Tibial nerve (tissue), 4 donors: ENCODE results near the gene CFAP45. TPM values are rescaled to one million over a fixed set of nuclear protein-coding genes. Genes with fewer than 3 reads are reported as not detected.

Experiments used
- DNase-seq, 2 donors: peaks; one replicate each; pipeline ENCODE4 v3.0.0-alpha.2; 2019; ENCODE audit warnings: low spot score in 2 of 2
- H3K27ac ChIP-seq, 4 donors: fragments of 200-600 bp; sonication (generic) in 3 of 4; one replicate each; pipeline ENCODE4 v1.5.1; 2017 to 2019; ENCODE audit warnings: mild to moderate bottlenecking in 1 of 4
- H3K27me3 ChIP-seq, 2 donors: fragments of 200-600 bp; sonication (generic) in 1 of 2; one replicate each; pipeline versions ENCODE4 v1.5.1 to v1.6.0; 2017 to 2019
- H3K36me3 ChIP-seq, 3 donors: fragments of 200-600 bp; sonication (generic); one replicate each; pipeline ENCODE4 v1.5.1; 2018 to 2019
- H3K4me1 ChIP-seq, 4 donors: fragments of 200-600 bp; sonication (generic) in 3 of 4; one replicate each; pipeline ENCODE4 v1.5.1; 2017 to 2019
- H3K4me3 ChIP-seq, 4 donors: fragments of 200-600 bp; sonication (generic) in 3 of 4; one replicate each; pipeline ENCODE4 v1.5.1; 2017 to 2019; ENCODE audit warnings: mild to moderate bottlenecking in 1 of 4, moderate library complexity in 1 of 4
- H3K9me3 ChIP-seq, 4 donors: fragments of 200-600 bp; sonication (generic) in 3 of 4; one replicate each; pipeline ENCODE4 v1.5.1; 2017 to 2019
- EP300 ChIP-seq, 2 donors: sonication (generic); formaldehyde crosslinking; IDR thresholded peaks; one replicate each; pipeline ENCODE4 v1.6.1; 2017; ENCODE audit warnings: antibody characterized with exemption in 2 of 2, mild to moderate bottlenecking in 1 of 2
- POLR2A ChIP-seq, 2 donors: fragments of 450-650 bp; IDR thresholded peaks; one replicate each; pipeline ENCODE4 v1.6.1; 2017; ENCODE audit warnings: antibody characterized with exemption in 2 of 2, mild to moderate bottlenecking in 2 of 2, moderate library complexity in 2 of 2
- WGBS, 2 donors: methylation state at CpG; one replicate each; pipeline ENCODE4 v1.1.5; 2018; 5-methylcytosine and 5-hydroxymethylcytosine counted together
- total RNA-seq, 4 donors: library from RNA; depleted of rRNA; stranded (reverse); fragments of >200 nt; gene quantifications; one replicate each; pipeline ENCODE4 v1.1.0, GENCODE V29; 2016
- TF ChIP-seq, protein P1 (sequence below), 5 experiments: fragments of 200-600 bp in 3 of 5; fragments of 450-650 bp in 2 of 5; sonication (generic) in 3 of 5; IDR thresholded peaks; one replicate each; pipeline ENCODE4 v1.5.1; 2016 to 2019; ENCODE audit warnings: antibody characterized with exemption in 5 of 5, mild to moderate bottlenecking in 3 of 5, moderate library complexity in 2 of 5

The CFAP45 gene
- total RNA-seq, 4 donors from 2014 or later: 0.39 to 0.66 (median 0.63) TPM; not detected in 1

DNA sequence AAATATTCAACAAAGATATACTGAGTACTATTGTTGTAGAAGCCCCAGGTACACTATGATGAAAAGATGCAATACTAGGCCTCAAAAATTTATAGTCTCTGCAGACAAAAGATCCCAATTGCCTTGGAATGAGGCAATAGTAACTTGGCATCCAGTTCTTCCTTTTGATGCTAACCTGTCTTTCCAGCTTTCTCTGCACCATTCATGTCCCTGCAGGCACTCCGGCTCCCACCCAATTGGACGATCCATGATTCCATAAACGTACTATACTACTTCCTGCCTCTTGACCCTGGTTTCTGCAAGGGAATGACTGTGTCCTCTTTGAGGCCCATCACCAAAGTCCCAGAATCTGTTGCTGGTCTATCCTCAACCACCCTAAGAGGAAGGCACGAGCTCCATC is 33.4 kb upstream of the CFAP45 start:
- TF ChIP-seq, protein P1, sequence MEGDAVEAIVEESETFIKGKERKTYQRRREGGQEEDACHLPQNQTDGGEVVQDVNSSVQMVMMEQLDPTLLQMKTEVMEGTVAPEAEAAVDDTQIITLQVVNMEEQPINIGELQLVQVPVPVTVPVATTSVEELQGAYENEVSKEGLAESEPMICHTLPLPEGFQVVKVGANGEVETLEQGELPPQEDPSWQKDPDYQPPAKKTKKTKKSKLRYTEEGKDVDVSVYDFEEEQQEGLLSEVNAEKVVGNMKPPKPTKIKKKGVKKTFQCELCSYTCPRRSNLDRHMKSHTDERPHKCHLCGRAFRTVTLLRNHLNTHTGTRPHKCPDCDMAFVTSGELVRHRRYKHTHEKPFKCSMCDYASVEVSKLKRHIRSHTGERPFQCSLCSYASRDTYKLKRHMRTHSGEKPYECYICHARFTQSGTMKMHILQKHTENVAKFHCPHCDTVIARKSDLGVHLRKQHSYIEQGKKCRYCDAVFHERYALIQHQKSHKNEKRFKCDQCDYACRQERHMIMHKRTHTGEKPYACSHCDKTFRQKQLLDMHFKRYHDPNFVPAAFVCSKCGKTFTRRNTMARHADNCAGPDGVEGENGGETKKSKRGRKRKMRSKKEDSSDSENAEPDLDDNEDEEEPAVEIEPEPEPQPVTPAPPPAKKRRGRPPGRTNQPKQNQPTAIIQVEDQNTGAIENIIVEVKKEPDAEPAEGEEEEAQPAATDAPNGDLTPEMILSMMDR (IDR thresholded peaks at IDR 0.05): no peak
- TF ChIP-seq EP300 (IDR thresholded peaks at IDR 0.05) (no peak), POLR2A (IDR thresholded peaks at IDR 0.05) (no peak)
- H3K9me3 ChIP-seq: no peaks in the 10 kb centered on the region
- H3K27ac ChIP-seq: no peak overlapping the region
- DNase-seq: no peak
- peaks cover 0 to 17% (median 8%) of the 10 kb centered on the region in 4 donors for H3K4me1 ChIP-seq
- H3K27me3 ChIP-seq: peaks cover 0 to 2% of the 10 kb centered on the region in 2 donors
- 75 to 79% methylated on average over 4 of the region's 4 CpGs for WGBS, 2 donors
- no peaks in the 10 kb centered on the region for H3K36me3 ChIP-seq
- H3K4me3 ChIP-seq: no peak overlapping the region

DNA sequence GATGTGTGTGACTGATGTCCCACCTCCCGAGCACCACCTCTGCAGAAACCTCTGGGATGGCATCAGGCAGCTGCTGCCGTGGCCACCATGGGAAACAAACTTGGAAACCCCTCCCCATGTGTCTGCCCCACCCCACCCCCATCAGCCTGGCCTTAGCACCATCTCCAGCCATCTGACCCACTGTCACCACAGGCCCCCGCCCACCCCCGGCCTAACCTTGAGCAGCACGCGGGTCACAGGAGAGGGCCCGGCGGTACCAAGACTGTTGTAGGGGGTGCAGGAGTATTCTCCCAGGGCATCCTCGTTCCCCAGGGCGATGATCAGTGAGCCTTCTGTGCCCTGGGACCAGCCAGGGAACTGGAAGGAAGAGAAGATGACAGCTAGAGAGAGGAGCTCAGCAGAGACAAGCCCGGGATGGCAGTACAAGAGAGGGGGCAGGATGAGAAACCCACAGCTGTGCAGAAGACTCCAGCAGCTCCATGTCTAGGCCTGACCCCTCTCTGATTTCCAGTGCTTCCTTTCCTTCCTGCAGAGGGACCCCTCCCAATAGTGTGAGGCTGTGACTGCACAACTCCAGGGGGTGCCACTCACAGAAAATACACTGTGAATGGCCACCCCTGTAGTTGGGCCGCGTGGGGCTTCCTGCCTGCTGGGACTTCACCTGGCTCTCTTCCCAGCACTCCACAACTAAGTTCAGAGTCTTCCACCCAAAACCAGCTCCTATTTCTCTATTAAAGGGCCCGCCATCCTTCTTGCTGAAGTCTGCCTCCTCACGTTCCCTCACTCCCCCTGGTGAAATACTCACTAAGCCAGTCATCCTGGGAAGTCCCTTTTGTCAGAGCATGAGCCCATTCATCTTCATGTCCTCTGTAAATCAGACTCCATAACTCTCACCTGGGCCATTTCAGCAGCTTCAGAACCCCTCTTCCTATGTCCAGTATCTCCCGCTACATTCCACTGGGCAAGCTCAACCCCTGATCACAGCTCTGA is 32.6 kb upstream of the CFAP45 start:
- H3K4me3 ChIP-seq: no peak overlapping the region
- no peak for DNase-seq
- no peak overlapping the region for H3K27ac ChIP-seq
- H3K4me1 ChIP-seq: peaks cover 0 to 17% (median 8%) of the 10 kb centered on the region in 4 donors
- WGBS, 2 donors: 74 to 80% methylated on average over 8 to 16 of the region's 16 CpGs
- H3K9me3 ChIP-seq: no peaks in the 10 kb centered on the region
- no peaks in the 10 kb centered on the region for H3K27me3 ChIP-seq
- H3K36me3 ChIP-seq: no peaks in the 10 kb centered on the region
- TF ChIP-seq POLR2A (IDR thresholded peaks at IDR 0.05) (no peak), EP300 (IDR thresholded peaks at IDR 0.05) (no peak)
- TF ChIP-seq, protein P1 (IDR thresholded peaks at IDR 0.05): no peak

DNA sequence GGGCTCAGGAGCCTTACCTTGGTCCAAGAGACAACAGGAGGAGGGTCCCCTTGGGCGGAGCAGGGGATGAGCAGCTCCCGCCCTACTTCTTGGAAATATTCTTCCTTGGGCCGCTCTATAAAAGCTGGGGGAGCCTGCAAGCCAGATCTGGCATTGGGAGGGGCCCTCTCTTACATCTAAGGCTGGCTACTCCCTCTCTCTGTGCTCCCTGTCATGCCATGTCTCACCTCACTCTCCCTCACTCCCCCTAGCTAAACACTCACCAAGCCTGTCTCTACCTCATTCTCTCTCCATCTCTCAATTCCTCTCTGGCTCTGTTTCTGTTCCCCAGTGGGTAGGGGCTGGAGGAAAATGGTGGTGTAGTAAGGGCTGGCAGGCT is 31.8 kb upstream of the CFAP45 start:
- TF ChIP-seq EP300 (IDR thresholded peaks at IDR 0.05) (no peak), POLR2A (IDR thresholded peaks at IDR 0.05) (no peak)
- TF ChIP-seq, protein P1 (IDR thresholded peaks at IDR 0.05): no peak
- Histone ChIP-seq H3K27ac (no peak overlapping the region), H3K4me3 (no peak overlapping the region), H3K4me1 (peaks cover 0 to 10% (median 4%) of the 10 kb centered on the region in 4 donors), H3K27me3 (no peaks in the 10 kb centered on the region), H3K9me3 (no peaks in the 10 kb centered on the region), H3K36me3 (no peaks in the 10 kb centered on the region)
- DNase-seq: no peak
- 95 to 97% methylated on average over 3 of the region's 3 CpGs for WGBS, 2 donors

DNA sequence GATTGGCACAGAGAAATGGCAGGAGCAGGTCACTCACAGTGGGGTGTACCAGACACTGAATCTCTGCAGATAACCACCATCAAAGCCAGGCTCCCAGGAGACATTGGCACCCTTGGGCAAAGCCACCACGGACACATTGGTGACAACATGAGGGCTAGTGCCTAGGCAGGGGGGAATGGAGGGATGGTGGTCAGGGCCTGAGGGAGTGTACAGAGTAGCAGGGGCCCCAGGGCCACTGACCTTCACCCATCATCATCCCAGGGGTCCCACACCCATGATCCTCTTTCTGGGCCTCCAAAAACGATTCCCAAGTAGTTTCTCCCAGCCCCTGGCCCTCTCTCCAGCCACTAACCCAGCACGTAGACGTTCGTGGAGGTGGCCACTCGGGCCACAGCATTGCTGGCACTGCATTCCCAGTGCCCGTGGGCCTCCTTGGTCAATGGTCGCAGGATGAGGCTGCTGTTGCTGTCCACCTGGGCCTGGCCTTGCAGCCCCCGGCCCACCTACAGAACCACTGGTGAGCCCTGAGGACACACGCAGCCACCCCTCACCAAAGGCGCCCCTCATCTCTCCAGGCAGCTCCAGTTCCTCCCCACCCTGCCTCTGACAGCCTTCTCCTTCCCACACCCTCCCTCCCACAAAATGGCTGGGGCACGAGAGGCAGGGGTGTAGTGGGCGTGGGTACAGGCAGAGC is 31.3 kb upstream of the CFAP45 start:
- no peak for TF ChIP-seq POLR2A (IDR thresholded peaks at IDR 0.05)
- TF ChIP-seq, protein P1 (IDR thresholded peaks at IDR 0.05): no peak
- TF ChIP-seq EP300 (IDR thresholded peaks at IDR 0.05): no peak
- Histone ChIP-seq H3K27ac (no peak overlapping the region), H3K4me1 (peaks cover 0 to 7% (median 3%) of the 10 kb centered on the region in 4 donors), H3K36me3 (no peaks in the 10 kb centered on the region), H3K4me3 (no peak overlapping the region), H3K27me3 (no peaks in the 10 kb centered on the region), H3K9me3 (no peaks in the 10 kb centered on the region)
- 79 to 83% methylated on average over 13 of the region's 13 CpGs for WGBS, 2 donors
- DNase-seq: no peak

DNA sequence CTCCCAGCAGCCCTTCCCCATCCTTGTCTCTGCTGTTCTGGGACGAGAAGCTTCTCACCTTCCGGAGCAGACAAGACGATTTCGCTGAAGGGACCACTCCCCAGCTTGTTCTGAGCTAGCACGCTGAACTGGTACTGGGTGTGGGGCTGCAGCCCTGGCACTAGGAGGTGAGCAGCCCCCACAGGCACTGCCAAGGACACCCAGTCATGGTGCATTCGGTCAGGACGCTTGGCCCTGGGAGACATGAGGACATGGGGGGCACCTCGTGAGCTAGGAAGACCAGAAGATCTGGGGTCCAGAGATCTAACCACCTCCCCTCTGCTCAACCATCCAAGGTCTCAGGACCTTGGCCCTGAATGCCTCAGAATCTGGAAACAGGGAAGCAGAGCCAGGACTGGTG is 30.7 kb upstream of the CFAP45 start:
- no peak overlapping the region for H3K4me3 ChIP-seq
- TF ChIP-seq, protein P1 (IDR thresholded peaks at IDR 0.05): no peak
- TF ChIP-seq EP300 (IDR thresholded peaks at IDR 0.05) (no peak), POLR2A (IDR thresholded peaks at IDR 0.05) (no peak)
- no peaks in the 10 kb centered on the region for H3K27me3 ChIP-seq
- peaks cover 0 to 9% (median 8%) of the 10 kb centered on the region in 4 donors for H3K4me1 ChIP-seq
- H3K27ac ChIP-seq: no peak overlapping the region
- 93 to 98% methylated on average over 7 to 8 of the region's 8 CpGs for WGBS, 2 donors
- no peak for DNase-seq
- no peaks in the 10 kb centered on the region for H3K36me3 ChIP-seq
- no peaks in the 10 kb centered on the region for H3K9me3 ChIP-seq
